Activated CD8-positive, alpha-beta T cell treated with anti-CD3 and anti-CD28 coated beads, Interleukin-2, amount 10 ng/mL, durations not matched to agents 7 days and 5 days (primary cell): ENCODE measurements around the gene FHIT. TPM values are rescaled to one million over a fixed set of nuclear protein-coding genes. Genes with fewer than 3 reads are reported as not detected.

ENCODE experiments used
- ATAC-seq: fragments of 150-1000 bp; cut with Tn5 transposase; one replicate; pipeline ENCODE4 v1.10.0; 2021; ENCODE audit warnings: moderate library complexity
- CTCF ChIA-PET: fragments of 350-600 bp; sonication (Branson Sonifier 250); formaldehyde crosslinking; loops from one replicate; lab custom pipeline; 2021; ENCODE audit warnings: antibody characterized with exemption; lab: Charles Lee
- POLR2A ChIA-PET: fragments of 350-600 bp; sonication (Branson Sonifier 250); formaldehyde crosslinking; loops from one replicate; lab custom pipeline; 2021; ENCODE audit warnings: antibody characterized with exemption; lab: Charles Lee
- DNase-seq: peaks from one replicate; pipeline ENCODE4 v3.0.0-alpha.2; 2020
- H3K27ac Mint-ChIP-seq: one replicate; pipeline ENCODE4 v1.8.0; 2021; ENCODE audit warnings: mild to moderate bottlenecking, mixed read lengths
- H3K27me3 Mint-ChIP-seq: one replicate; pipeline ENCODE4 v1.8.0; 2021; ENCODE audit warnings: low read depth, mixed read lengths
- H3K36me3 Mint-ChIP-seq: one replicate; pipeline ENCODE4 v1.8.0; 2021; ENCODE audit warnings: low read depth, mixed read lengths
- H3K4me1 Mint-ChIP-seq: one replicate; pipeline ENCODE4 v1.8.0; 2021; ENCODE audit warnings: low read depth, mixed read lengths
- H3K4me3 Mint-ChIP-seq: one replicate; pipeline ENCODE4 v1.8.0; 2021; ENCODE audit warnings: mild to moderate bottlenecking, mixed read lengths
- H3K9me3 Mint-ChIP-seq: one replicate; pipeline ENCODE4 v1.8.0; 2022; ENCODE audit warnings: mixed read lengths; ENCODE audit not compliant: insufficient read depth
- total RNA-seq, 2 experiments: library from RNA; stranded (reverse); gene quantifications; one replicate each; pipeline ENCODE4 v1.2.3, GENCODE V29; 2021

FHIT gene
- total RNA-seq, 2 experiments from 2014 or later, result 4.8 TPM

DNA sequence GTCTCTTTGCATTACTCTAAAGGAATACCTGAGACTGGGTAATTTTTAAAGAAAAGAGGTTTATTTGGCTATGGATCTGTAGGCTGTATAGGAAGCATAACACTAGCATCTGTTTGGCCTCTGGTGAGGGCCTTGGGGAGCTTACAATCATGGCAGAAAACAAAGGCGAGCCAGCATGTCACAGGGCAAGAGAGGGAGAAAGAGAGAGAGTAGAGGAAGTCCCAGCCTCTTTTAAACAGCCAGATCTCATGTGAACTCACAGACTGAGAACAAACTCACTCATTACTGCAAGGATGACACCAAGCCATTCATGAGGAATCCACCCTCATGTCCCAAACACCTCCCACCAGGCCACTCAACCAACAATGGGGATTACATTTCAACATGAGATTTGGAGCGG is 974.6 kb downstream of the FHIT start:
- ChIA-PET CTCF (no interaction called here), POLR2A (no interaction called here)
- Mint-ChIP-seq H3K36me3 (peaks cover 4% of the 10 kb centered on the region), H3K9me3 (peaks cover 5% of the 10 kb centered on the region), H3K27me3 (no peaks in the 10 kb centered on the region), H3K27ac (no peak overlapping the region), H3K4me3 (no peak overlapping the region), H3K4me1 (no peaks in the 10 kb centered on the region)
- ATAC-seq (no peak), DNase-seq (no peak)

DNA sequence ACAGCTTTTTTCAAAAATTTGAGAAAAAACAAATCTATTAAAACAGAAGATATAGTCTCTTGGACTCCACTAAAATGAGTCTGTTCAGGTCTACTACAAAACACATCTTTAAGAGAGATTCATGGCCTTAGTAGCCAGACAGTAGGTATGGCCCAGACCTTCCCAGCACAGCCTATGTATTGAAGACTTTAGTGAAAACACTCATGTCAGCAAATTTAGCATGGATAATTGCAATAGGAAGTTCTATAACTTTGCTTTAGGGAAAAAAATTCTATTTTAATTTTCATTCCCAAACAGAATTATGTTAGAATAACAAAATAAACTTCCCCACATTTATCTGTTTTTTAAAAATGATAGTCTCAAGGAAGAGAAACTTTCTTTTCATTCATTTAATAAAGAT is 976.6 kb downstream of the FHIT start:
- Mint-ChIP-seq H3K27ac (no peak overlapping the region), H3K9me3 (peaks cover 5% of the 10 kb centered on the region), H3K4me3 (no peak overlapping the region), H3K4me1 (no peaks in the 10 kb centered on the region), H3K27me3 (no peaks in the 10 kb centered on the region), H3K36me3 (peaks cover 4% of the 10 kb centered on the region)
- POLR2A ChIA-PET, result no interaction called here
- ATAC-seq (no peak), DNase-seq (no peak)
- CTCF ChIA-PET, result no interaction called here

DNA sequence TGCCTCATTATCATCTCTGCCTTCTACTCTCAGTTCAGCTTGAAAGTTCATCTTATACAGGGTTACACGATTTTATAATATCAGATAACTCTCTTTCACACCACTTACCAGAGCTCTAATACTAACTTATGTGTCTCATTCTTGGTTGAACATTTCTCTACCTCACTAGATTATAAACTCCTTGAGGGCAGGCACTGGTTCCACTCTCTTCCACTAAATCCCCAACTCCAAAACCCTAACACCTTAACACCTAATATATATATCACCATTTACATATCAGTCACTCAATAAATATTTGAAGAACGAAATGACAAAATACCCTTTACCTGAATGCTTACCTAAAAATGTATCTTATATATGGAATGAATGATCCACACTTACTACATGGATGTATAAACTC is 977.2 kb downstream of the FHIT start:
- H3K27ac Mint-ChIP-seq, result no peak overlapping the region
- CTCF ChIA-PET, result no interaction called here

DNA sequence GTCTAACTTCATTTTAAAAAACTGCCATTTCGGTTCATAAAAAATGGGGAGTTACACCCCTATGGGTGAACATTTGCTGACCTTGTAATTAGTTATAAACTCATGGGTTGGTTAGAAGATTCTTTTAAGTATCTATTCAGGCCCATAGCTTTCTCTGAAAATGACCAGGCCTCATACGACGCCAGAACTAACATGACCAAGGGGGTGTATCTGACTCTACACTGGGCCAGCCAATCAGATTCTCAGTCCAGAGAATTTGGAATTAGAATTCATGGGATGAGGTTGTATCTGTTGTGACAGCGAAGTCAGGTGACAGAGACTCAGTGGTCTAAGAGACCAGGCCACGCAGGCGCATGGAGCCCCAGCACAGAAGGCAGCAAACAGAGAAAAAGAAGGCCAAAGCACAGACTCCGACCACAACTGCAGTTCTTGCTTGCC is 981.4 kb downstream of the FHIT start:
- no peak for ATAC-seq
- peaks cover 5% of the 10 kb centered on the region for H3K9me3 Mint-ChIP-seq
- DNase-seq, result no peak
- ChIA-PET POLR2A (no interaction called here), CTCF (no interaction called here)
- H3K36me3 Mint-ChIP-seq, result peaks cover 4% of the 10 kb centered on the region
- H3K4me3 Mint-ChIP-seq, result no peak overlapping the region
- no peak overlapping the region for H3K27ac Mint-ChIP-seq
- H3K4me1 Mint-ChIP-seq, result no peaks in the 10 kb centered on the region
- no peaks in the 10 kb centered on the region for H3K27me3 Mint-ChIP-seq

More for the DNA sequence above, 977.2 kb downstream of the FHIT start:
- ATAC-seq (no peak), DNase-seq (no peak)
- H3K36me3 Mint-ChIP-seq, result peaks cover 4% of the 10 kb centered on the region
- no peaks in the 10 kb centered on the region for H3K4me1 Mint-ChIP-seq
- peaks cover 5% of the 10 kb centered on the region for H3K9me3 Mint-ChIP-seq
- no peaks in the 10 kb centered on the region for H3K27me3 Mint-ChIP-seq
- POLR2A ChIA-PET, result no interaction called here
- H3K4me3 Mint-ChIP-seq, result no peak overlapping the region

DNA sequence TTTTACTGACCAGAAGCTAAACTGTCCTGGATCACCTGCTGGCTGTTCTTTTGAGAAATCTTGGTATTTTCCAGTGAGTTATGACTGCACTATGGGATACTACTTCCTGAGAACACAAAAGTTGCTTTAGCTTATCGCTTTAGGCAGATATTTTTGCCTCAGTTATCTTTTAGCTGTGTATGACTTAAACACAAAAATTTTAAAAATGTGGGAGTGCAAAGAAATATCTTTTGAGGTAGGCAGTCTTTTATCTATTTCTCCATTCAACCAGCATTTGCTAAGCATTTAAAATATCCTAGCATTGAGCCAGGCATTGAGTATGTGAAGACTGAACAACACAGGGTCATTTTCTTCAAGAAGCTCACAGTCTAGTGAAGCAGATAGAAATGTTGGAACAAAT is 981.9 kb downstream of the FHIT start:
- Mint-ChIP-seq H3K4me1 (no peaks in the 10 kb centered on the region), H3K36me3 (peaks cover 4% of the 10 kb centered on the region), H3K27ac (no peak overlapping the region), H3K9me3 (peaks cover 5% of the 10 kb centered on the region), H3K27me3 (no peaks in the 10 kb centered on the region), H3K4me3 (no peak overlapping the region)
- ChIA-PET POLR2A (no interaction called here), CTCF (no interaction called here)
- ATAC-seq (no peak), DNase-seq (no peak)

DNA sequence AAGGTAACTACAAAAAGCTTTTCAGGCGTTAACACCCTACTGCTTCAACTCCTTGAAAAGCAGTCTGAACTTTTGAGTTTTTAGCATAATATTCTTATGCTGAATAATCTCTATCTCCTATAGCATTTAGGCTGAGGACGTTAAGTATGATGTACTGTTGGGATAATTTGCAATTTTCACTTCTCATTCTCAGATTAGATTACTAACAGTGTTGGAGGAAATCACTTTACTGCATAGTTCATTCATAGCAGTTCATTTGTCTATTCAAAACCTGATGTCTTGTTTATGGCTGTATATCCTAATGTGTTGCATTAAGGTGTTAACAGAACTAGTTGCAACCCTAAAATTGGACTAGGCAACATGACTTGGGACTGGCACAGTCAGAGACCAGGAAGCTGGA is 983.1 kb downstream of the FHIT start:
- POLR2A ChIA-PET, result no interaction called here
- H3K4me3 Mint-ChIP-seq, result no peak overlapping the region

DNA sequence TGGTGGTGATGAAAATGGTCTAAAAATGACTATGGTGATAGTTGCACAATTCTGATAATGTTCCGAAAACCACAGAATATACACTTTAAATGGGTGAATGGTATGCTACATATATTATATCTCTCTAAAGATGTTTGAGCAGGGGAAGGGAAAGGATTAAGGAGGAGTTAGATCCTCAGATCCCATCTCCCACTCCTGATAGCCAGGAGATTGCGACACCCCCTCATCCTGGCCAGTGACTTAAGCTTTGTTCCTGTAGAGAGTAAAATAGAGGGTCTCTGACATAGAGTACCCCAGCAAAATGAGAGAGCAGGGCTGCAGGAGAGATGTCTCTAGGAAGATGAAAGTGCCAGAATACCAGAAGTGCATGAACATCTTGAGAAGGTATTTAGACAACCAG is 984.8 kb downstream of the FHIT start:
- DNase-seq, result no peak
- POLR2A ChIA-PET, result no interaction called here
- no peaks in the 10 kb centered on the region for H3K27me3 Mint-ChIP-seq
- ATAC-seq, result no peak
- H3K27ac Mint-ChIP-seq, result no peak overlapping the region
- no peaks in the 10 kb centered on the region for H3K9me3 Mint-ChIP-seq
- CTCF ChIA-PET, result no interaction called here
- no peaks in the 10 kb centered on the region for H3K36me3 Mint-ChIP-seq
- no peak overlapping the region for H3K4me3 Mint-ChIP-seq
- peaks cover 3% of the 10 kb centered on the region for H3K4me1 Mint-ChIP-seq

More for the DNA sequence above, 983.1 kb downstream of the FHIT start:
- H3K36me3 Mint-ChIP-seq, result no peaks in the 10 kb centered on the region
- H3K27ac Mint-ChIP-seq, result no peak overlapping the region
- ATAC-seq, result no peak
- H3K27me3 Mint-ChIP-seq, result no peaks in the 10 kb centered on the region
- H3K9me3 Mint-ChIP-seq, result no peaks in the 10 kb centered on the region
- DNase-seq, result no peak
- CTCF ChIA-PET, result interaction anchor here (0.7 kb wide), 1 partner anchor 549 kb away, joined by 3 read pairs; no protein-coding TSS in a partner anchor
- H3K4me1 Mint-ChIP-seq, result no peaks in the 10 kb centered on the region

DNA sequence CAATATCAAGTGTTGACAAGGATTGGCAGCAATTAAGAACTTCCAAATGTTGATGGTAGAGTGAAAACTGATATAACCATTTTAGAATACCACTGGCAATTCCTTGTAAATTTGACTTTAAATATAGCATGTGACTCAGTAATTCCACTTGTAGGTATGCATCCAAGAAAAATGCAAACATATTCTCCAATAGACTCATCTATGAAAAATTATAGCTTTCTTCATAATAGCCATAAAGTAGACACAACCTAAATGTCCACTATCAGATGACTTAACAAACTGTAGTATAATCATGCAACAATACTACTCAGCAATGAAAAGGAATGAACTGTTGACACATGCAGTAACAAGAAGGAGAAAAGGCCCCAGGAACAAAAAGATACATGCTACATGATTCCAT is 988.1 kb downstream of the FHIT start:
- CTCF ChIA-PET, result no interaction called here
- no peak overlapping the region for H3K27ac Mint-ChIP-seq
- peaks cover 3% of the 10 kb centered on the region for H3K4me1 Mint-ChIP-seq
- H3K36me3 Mint-ChIP-seq, result no peaks in the 10 kb centered on the region
- DNase-seq, result no peak
- H3K4me3 Mint-ChIP-seq, result no peak overlapping the region
- H3K27me3 Mint-ChIP-seq, result no peaks in the 10 kb centered on the region
- ATAC-seq, result no peak
- POLR2A ChIA-PET, result no interaction called here
- H3K9me3 Mint-ChIP-seq, result no peaks in the 10 kb centered on the region

DNA sequence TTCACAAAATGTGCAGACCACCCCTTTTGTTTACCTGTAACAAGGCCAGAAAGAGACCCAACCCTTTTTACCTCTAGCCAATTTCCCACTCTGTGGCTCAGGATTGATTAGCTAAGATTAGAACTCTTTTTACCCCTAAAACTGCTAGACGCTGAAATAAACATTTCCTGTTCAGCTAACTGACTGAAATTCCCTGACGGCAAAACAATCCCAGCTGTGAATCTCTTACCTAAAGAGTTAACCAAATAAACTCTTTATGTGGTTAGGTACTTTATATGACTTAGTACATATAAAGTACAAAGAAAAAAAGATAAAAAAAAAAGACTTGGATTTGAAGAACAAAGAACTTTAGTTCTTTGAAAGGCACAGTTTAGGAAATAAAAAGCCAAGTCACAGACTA is 988.7 kb downstream of the FHIT start:
- Mint-ChIP-seq H3K4me1 (peaks cover 3% of the 10 kb centered on the region), H3K9me3 (no peaks in the 10 kb centered on the region), H3K4me3 (no peak overlapping the region), H3K27ac (no peak overlapping the region), H3K27me3 (no peaks in the 10 kb centered on the region), H3K36me3 (no peaks in the 10 kb centered on the region)
- ChIA-PET POLR2A (no interaction called here), CTCF (no interaction called here)
- DNase-seq (no peak), ATAC-seq (no peak)

DNA sequence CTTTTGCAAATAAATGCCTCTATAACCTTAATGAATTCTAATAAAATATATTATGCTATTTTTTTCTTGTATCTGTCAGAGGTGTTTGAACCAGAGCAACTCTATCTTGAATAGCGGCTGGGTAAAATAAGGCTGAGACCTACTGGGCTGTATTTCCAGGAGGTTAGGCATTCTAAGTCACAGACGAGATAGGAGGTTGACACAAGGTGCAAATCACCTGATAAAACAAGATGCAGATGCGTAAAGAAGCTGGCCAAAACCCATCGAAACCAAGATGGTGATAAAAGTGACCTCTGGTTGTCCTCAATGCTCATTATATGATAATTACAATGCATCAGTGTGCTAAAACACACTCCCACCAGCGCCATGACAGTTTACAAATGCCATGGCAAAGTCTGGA is 990.7 kb downstream of the FHIT start:
- H3K27me3 Mint-ChIP-seq, result no peaks in the 10 kb centered on the region
- H3K27ac Mint-ChIP-seq, result no peak overlapping the region
- ChIA-PET CTCF (no interaction called here), POLR2A (no interaction called here)
- ATAC-seq (no peak), DNase-seq (no peak)
- no peak overlapping the region for H3K4me3 Mint-ChIP-seq
- no peaks in the 10 kb centered on the region for H3K9me3 Mint-ChIP-seq
- H3K36me3 Mint-ChIP-seq, result no peaks in the 10 kb centered on the region
- peaks cover 3% of the 10 kb centered on the region for H3K4me1 Mint-ChIP-seq

DNA sequence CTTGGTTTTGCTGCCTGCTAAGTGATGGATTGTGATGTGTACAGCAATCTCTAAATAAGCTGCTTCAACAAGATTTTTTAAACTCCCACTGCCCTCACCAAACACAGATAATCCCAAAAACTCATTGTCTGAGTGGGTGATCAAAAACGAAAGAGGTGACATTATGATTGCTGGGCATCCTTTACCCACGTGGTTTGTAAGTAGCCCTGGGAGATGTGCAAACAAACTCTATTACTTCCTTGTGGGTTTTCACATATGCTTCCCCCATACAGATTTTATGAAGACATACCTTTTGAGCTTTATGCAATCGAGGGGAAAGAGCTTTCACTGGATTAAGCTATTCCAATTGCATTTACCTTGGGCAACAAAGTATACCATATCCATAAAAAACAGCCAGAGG is 1000.4 kb downstream of the FHIT start:
- ChIA-PET CTCF (interaction anchor here (1.0 kb wide), 1 partner anchor 9 kb away, joined by 3 read pairs; no protein-coding TSS in a partner anchor), POLR2A (no interaction called here)

DNA sequence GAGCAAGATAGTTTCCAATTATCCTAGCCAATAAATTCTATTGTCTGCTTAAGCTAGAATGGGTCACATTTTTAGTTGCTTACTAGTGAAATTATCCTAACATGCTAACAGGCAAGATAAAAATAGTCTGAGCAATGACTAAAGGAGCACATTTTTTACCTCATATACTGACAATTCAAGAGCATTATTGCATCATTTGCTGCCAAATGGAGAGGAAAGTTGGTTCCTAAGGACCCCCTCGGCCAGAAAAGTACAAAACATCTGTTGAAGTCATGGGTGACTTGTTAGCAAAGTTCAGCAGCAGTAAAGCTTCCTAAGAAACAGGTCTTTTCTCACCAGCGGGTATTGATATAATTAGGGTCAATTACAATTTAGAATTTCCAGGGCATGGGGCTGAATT is 1001.0 kb downstream of the FHIT start:
- Mint-ChIP-seq H3K27ac (no peak overlapping the region), H3K36me3 (no peaks in the 10 kb centered on the region), H3K9me3 (no peaks in the 10 kb centered on the region), H3K4me3 (no peak overlapping the region), H3K4me1 (peaks cover 4% of the 10 kb centered on the region), H3K27me3 (no peaks in the 10 kb centered on the region)
- CTCF ChIA-PET, result interaction anchor here (1.0 kb wide), 1 partner anchor 9 kb away, joined by 3 read pairs; no protein-coding TSS in a partner anchor
- DNase-seq (no peak), ATAC-seq (no peak)
- POLR2A ChIA-PET, result no interaction called here

More for the DNA sequence above, 1000.4 kb downstream of the FHIT start:
- DNase-seq (no peak), ATAC-seq (no peak)
- H3K36me3 Mint-ChIP-seq, result no peaks in the 10 kb centered on the region
- no peaks in the 10 kb centered on the region for H3K27me3 Mint-ChIP-seq
- H3K9me3 Mint-ChIP-seq, result no peaks in the 10 kb centered on the region
- H3K27ac Mint-ChIP-seq, result no peak overlapping the region
- H3K4me1 Mint-ChIP-seq, result peaks cover 4% of the 10 kb centered on the region
- H3K4me3 Mint-ChIP-seq, result no peak overlapping the region

DNA sequence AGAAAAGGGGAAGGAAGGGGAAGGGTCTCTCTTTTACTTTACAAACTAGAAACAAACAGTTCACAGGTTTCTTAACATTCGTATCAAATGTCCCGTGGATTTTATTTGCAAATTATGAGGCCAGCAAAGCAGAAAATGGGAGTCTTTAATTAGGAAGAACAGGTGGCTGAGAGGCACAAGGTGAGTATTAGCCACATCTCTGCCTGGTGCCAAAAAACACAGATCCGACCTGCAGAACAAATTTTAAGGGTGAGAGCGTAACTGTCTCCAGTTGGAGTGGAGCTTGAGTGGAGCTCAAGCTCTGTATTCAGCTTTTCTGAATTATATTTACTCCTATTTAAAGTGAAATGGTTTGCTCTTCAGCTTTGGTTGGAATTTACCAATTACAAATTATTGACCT is 1004.9 kb downstream of the FHIT start:
- POLR2A ChIA-PET, result no interaction called here
- DNase-seq, result no peak
- Mint-ChIP-seq H3K27me3 (no peaks in the 10 kb centered on the region), H3K36me3 (no peaks in the 10 kb centered on the region), H3K4me3 (no peak overlapping the region), H3K4me1 (peaks cover 4% of the 10 kb centered on the region), H3K27ac (no peak overlapping the region), H3K9me3 (no peaks in the 10 kb centered on the region)
- CTCF ChIA-PET, result interaction anchor here (1.3 kb wide), 1 partner anchor 11 kb away, joined by 3 read pairs; no protein-coding TSS in a partner anchor
- no peak for ATAC-seq
